Measurements from ENCODE around the gene SLC34A1.

DNA sequence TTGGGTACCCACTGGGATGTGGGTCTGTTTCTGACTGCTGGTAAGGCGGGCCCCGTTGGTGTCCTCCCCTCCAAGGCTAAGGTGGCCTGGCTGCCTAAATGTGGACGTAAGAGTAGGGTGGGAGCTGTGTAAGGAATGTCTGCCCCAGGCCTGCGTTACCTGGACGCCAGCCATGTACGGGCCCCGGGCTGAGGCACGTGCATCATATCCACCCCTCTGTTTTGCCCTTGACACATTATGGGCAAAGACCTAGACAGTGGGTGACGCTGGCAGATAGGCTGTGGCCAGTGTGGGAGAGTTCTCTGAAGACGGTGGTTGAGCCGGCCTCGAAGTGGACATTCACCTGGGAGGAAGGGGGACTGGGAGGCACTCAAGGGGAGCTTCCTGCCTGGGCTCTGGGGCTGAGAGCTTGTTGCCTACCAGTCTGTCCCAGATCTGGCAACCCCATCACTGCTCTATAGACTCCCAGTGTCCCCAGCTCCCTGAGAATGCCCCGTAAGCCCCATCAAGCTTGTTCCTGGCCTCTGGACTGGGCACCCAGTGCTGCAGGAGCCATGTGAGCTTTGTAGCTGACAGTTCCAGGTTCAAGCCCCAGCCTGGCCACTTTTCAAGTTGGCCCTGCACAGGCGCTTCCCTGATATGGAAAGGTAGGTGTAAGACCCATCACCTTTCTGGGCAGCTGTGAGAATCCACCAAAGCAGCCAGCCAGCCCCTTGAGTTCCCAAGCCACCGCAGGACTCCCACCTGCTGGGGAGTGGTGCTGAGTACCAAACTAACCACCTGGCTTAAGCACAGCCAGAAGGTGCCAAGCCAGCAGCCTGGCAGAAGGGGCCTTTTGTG, 59.1 kb downstream of the SLC34A1 start:
- TF ChIP-seq CTCF (IDR thresholded peaks at IDR 0.05) (no peak), ZFX (IDR thresholded peaks at IDR 0.05; ENCODE audit: borderline replicate concordance) (no peak)

All from 22Rv1 (cell line).